GM12865 (cell line): ENCODE data around the gene GPC6.

Experiments
- DNase-seq: peaks from one replicate; pipeline ENCODE4 v3.0.0; 2010; ENCODE audit warnings: low read depth
- H3K4me3 ChIP-seq: 2 replicates; pipeline ENCODE4 v1.5.1; 2011; ENCODE audit warnings: mild to moderate bottlenecking, low read depth, low read length, control low read depth
- TF ChIP-seq, protein P1 (sequence below): IDR thresholded peaks from 2 replicates; pipeline ENCODE4 v1.5.1; 2011; ENCODE audit warnings: low read length, control low read depth, low read depth, inconsistent platforms; ENCODE audit not compliant: insufficient read depth; ENCODE audit errors: missing control alignments

Gene GPC6

GRCh38 chr13:93589788-93590187 lies 363.2 kb downstream of the GPC6 start:
- no peak for DNase-seq
- TF ChIP-seq, protein P1, sequence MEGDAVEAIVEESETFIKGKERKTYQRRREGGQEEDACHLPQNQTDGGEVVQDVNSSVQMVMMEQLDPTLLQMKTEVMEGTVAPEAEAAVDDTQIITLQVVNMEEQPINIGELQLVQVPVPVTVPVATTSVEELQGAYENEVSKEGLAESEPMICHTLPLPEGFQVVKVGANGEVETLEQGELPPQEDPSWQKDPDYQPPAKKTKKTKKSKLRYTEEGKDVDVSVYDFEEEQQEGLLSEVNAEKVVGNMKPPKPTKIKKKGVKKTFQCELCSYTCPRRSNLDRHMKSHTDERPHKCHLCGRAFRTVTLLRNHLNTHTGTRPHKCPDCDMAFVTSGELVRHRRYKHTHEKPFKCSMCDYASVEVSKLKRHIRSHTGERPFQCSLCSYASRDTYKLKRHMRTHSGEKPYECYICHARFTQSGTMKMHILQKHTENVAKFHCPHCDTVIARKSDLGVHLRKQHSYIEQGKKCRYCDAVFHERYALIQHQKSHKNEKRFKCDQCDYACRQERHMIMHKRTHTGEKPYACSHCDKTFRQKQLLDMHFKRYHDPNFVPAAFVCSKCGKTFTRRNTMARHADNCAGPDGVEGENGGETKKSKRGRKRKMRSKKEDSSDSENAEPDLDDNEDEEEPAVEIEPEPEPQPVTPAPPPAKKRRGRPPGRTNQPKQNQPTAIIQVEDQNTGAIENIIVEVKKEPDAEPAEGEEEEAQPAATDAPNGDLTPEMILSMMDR = no peak
- no peak overlapping the region for H3K4me3 ChIP-seq

GRCh38 chr13:93603043-93603442 lies 376.4 kb downstream of the GPC6 start:
- no peak for DNase-seq
- H3K4me3 ChIP-seq = no peak overlapping the region
- TF ChIP-seq, protein P1 = no peak

GRCh38 chr13:93614776-93615175 lies 388.2 kb downstream of the GPC6 start:
- H3K4me3 ChIP-seq = no peak overlapping the region
- DNase-seq = no peak
- TF ChIP-seq, protein P1 = no peak

DNA sequence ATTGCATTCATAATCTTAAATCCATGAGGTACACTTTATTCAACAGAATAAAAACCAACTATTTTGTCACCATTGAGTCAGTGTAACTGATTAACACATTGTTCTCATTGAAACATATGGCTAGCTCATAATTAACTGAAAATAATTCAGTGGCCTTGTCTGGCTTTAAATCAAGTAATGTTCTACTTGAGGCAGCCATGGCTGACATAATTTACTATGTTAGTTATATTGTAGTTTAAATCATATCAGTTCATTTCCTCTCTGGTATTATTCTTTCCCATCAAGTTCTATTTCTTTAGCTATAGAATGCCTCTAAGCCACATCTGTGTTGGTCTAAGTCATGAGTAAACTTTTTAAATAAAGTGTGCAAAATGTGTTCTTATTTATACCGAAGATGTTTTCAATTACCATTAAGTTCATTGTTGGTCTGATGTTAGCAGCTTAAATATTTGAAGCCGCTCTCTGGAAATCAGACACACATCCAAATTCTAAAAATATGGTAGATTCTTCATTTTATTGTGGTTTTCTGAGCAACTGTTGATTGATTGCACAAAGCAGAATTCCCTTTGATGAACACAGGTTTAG lies 393.7 kb downstream of the GPC6 start:
- TF ChIP-seq, protein P1 = no peak
- no peak for DNase-seq
- no peak overlapping the region for H3K4me3 ChIP-seq

GRCh38 chr13:93621051-93621450 lies 394.4 kb downstream of the GPC6 start:
- TF ChIP-seq, protein P1 = no peak

GRCh38 chr13:93621966-93622365 lies 395.4 kb downstream of the GPC6 start:
- H3K4me3 ChIP-seq = no peak overlapping the region
- TF ChIP-seq, protein P1 = no peak
- DNase-seq = no peak

More at GRCh38 chr13:93621051-93621450, 394.4 kb downstream of the GPC6 start:
- DNase-seq = no peak
- no peak overlapping the region for H3K4me3 ChIP-seq

GRCh38 chr13:93624311-93624777 lies 397.7 kb downstream of the GPC6 start:
- H3K4me3 ChIP-seq = no peak overlapping the region
- TF ChIP-seq, protein P1 = no peak
- DNase-seq = no peak
